Measurements from ENCODE around the gene OSBPL7. TPM values are rescaled to one million over a fixed set of nuclear protein-coding genes. Genes with fewer than 3 reads are reported as not detected.
A peak's percentile ranks its signal among the peaks of the same experiment; 100 is the strongest.

The OSBPL7 gene
- total and polyA plus RNA-seq, 4 donors, result 8.9 to 21.1 (median 15.4) TPM

DNA sequence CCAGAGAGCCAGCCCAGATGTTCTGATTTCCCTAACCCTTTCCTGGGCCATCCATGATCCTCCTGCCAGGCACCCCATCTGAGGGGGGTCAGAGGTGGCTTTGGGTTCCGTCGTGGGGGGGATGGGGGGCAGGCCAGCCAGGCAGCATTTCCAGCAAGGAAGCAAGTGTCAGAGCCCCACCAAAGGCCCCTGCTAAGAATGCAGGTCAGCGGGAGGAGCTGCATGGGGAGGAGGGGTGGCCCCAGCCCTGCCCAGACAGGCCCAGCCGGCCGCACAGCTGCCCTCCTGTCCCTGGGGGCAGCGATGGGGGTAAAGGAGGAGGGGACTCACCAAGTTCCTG lies 21.8 kb upstream of the OSBPL7 start:
- ATAC-seq (ENCODE audit: low FRiP score), result no peak
- intact Hi-C loops (cut with DNase I), result loop anchor here (5.0 kb wide), 2 partner anchors 129 to 179 kb away; partner anchors contain the start of gene CDK5RAP3 (in 2 of the 2)
- DNase-seq, result no peak
- H3K36me3 ChIP-seq (ENCODE audit: control insufficient read depth in 1 of 2, insufficient read depth in 2 of 2, low read length in 1 of 2), result no peaks in the 10 kb centered on the region
- no peak overlapping the region for H3K4me3 ChIP-seq (ENCODE audit: low read length in 2 of 2)
- H3K9me3 ChIP-seq (ENCODE audit: control insufficient read depth, low read length), result no peaks in the 10 kb centered on the region
- H3K4me1 ChIP-seq (ENCODE audit: control insufficient read depth in 1 of 2, insufficient read depth in 2 of 2, low read length in 2 of 2), result no peaks in the 10 kb centered on the region
- H3K27ac ChIP-seq (ENCODE audit: low read depth in 1 of 2, low read length in 2 of 2), result no peak overlapping the region
- no peaks in the 10 kb centered on the region for H3K27me3 ChIP-seq (ENCODE audit: control insufficient read depth in 1 of 2, insufficient read depth in 2 of 2, low read length in 1 of 2)
- 17 to 21% methylated on average over 6 of the region's 6 CpGs for WGBS, 2 donors

GRCh38 chr17:47841488-47842291 lies 20.1 kb upstream of the OSBPL7 start:
- WGBS, 2 donors, result 64 to 68% methylated on average over 16 of the region's 16 CpGs
- H3K4me3 ChIP-seq (ENCODE audit: low read length in 2 of 2), result no peak overlapping the region
- H3K9me3 ChIP-seq (ENCODE audit: control insufficient read depth, low read length), result no peaks in the 10 kb centered on the region
- DNase-seq (no peak), ATAC-seq (ENCODE audit: low FRiP score) (no peak)
- no peaks in the 10 kb centered on the region for H3K4me1 ChIP-seq (ENCODE audit: control insufficient read depth in 1 of 2, insufficient read depth in 2 of 2, low read length in 2 of 2)
- H3K27me3 ChIP-seq (ENCODE audit: control insufficient read depth in 1 of 2, insufficient read depth in 2 of 2, low read length in 1 of 2), result no peaks in the 10 kb centered on the region
- no peak overlapping the region for H3K27ac ChIP-seq (ENCODE audit: low read depth in 1 of 2, low read length in 2 of 2)
- intact Hi-C loops (cut with DNase I), result loop anchor here (1.0 to 5.0 kb wide), 5 partner anchors 47 to 181 kb away; partner anchors contain the start of gene CDK5RAP3 (in 2 of the 2)
- no peaks in the 10 kb centered on the region for H3K36me3 ChIP-seq (ENCODE audit: control insufficient read depth in 1 of 2, insufficient read depth in 2 of 2, low read length in 1 of 2)

GRCh38 chr17:47840742-47841487 lies 19.3 kb upstream of the OSBPL7 start, which contains the start of gene SCRN2:
Gene SCRN2, minus strand, starts transcription at chr17:47841273. Its CDS starts 430 bp downstream, at chr17:47840843.
- Histone ChIP-seq H3K36me3 (ENCODE audit: control insufficient read depth in 1 of 2, insufficient read depth in 2 of 2, low read length in 1 of 2) (no peaks in the 10 kb centered on the region), H3K4me1 (ENCODE audit: control insufficient read depth in 1 of 2, insufficient read depth in 2 of 2, low read length in 2 of 2) (no peaks in the 10 kb centered on the region), H3K9me3 (ENCODE audit: control insufficient read depth, low read length) (no peaks in the 10 kb centered on the region), H3K27me3 (ENCODE audit: control insufficient read depth in 1 of 2, insufficient read depth in 2 of 2, low read length in 1 of 2) (no peaks in the 10 kb centered on the region), H3K27ac (ENCODE audit: low read depth in 1 of 2, low read length in 2 of 2) (no peak within 1 kb of the TSS), H3K4me3 (ENCODE audit: low read length in 2 of 2) (peak within 1 kb of the TSS; percentile 36 to 54)
- WGBS, 2 donors, result 0% methylated on average over 54 to 55 of the region's 55 CpGs
- ATAC-seq (ENCODE audit: low FRiP score) (peak; percentile 95), DNase-seq (peak; percentile 92 to 96)
- intact Hi-C loops (cut with DNase I), result loop anchor here (1.0 to 5.0 kb wide), 5 partner anchors 48 to 181 kb away; partner anchors contain the start of gene CDK5RAP3 (in 2 of the 2)

GRCh38 chr17:47840001-47840741 lies 18.6 kb upstream of the OSBPL7 start:
- intact Hi-C loops (cut with DNase I), result loop anchor here (2.0 to 5.0 kb wide), 4 partner anchors 49 to 182 kb away; partner anchors contain the start of gene CDK5RAP3 (in 2 of the 2)
- ATAC-seq (ENCODE audit: low FRiP score) (no peak), DNase-seq (no peak)
- H3K36me3 ChIP-seq (ENCODE audit: control insufficient read depth in 1 of 2, insufficient read depth in 2 of 2, low read length in 1 of 2), result no peaks in the 10 kb centered on the region
- no peaks in the 10 kb centered on the region for H3K4me1 ChIP-seq (ENCODE audit: control insufficient read depth in 1 of 2, insufficient read depth in 2 of 2, low read length in 2 of 2)
- 43 to 44% methylated on average over 17 of the region's 17 CpGs for WGBS, 2 donors
- H3K27ac ChIP-seq (ENCODE audit: low read depth in 1 of 2, low read length in 2 of 2), result no peak overlapping the region
- H3K4me3 ChIP-seq (ENCODE audit: low read length in 2 of 2), result peak overlapping the region; percentile 36 to 54
- H3K27me3 ChIP-seq (ENCODE audit: control insufficient read depth in 1 of 2, insufficient read depth in 2 of 2, low read length in 1 of 2), result no peaks in the 10 kb centered on the region
- H3K9me3 ChIP-seq (ENCODE audit: control insufficient read depth, low read length), result no peaks in the 10 kb centered on the region

GRCh38 chr17:47839071-47839470 lies 17.5 kb upstream of the OSBPL7 start:
- 85 to 89% methylated on average over 5 of the region's 5 CpGs for WGBS, 2 donors
- Histone ChIP-seq H3K27ac (ENCODE audit: low read depth in 1 of 2, low read length in 2 of 2) (no peak overlapping the region), H3K36me3 (ENCODE audit: control insufficient read depth in 1 of 2, insufficient read depth in 2 of 2, low read length in 1 of 2) (no peaks in the 10 kb centered on the region), H3K27me3 (ENCODE audit: control insufficient read depth in 1 of 2, insufficient read depth in 2 of 2, low read length in 1 of 2) (no peaks in the 10 kb centered on the region), H3K4me1 (ENCODE audit: control insufficient read depth in 1 of 2, insufficient read depth in 2 of 2, low read length in 2 of 2) (no peaks in the 10 kb centered on the region), H3K9me3 (ENCODE audit: control insufficient read depth, low read length) (no peaks in the 10 kb centered on the region), H3K4me3 (ENCODE audit: low read length in 2 of 2) (no peak overlapping the region)
- no peak for DNase-seq
- no peak for ATAC-seq (ENCODE audit: low FRiP score)
- intact Hi-C loops (cut with DNase I), result no loop called here

- Histone ChIP-seq H3K4me3 (ENCODE audit: low read length in 2 of 2) (no peak overlapping the region), H3K9me3 (ENCODE audit: control insufficient read depth, low read length) (no peaks in the 10 kb centered on the region), H3K4me1 (ENCODE audit: control insufficient read depth in 1 of 2, insufficient read depth in 2 of 2, low read length in 2 of 2) (no peaks in the 10 kb centered on the region), H3K27ac (ENCODE audit: low read depth in 1 of 2, low read length in 2 of 2) (no peak overlapping the region), H3K36me3 (ENCODE audit: control insufficient read depth in 1 of 2, insufficient read depth in 2 of 2, low read length in 1 of 2) (no peaks in the 10 kb centered on the region), H3K27me3 (ENCODE audit: control insufficient read depth in 1 of 2, insufficient read depth in 2 of 2, low read length in 1 of 2) (no peaks in the 10 kb centered on the region)
- intact Hi-C loops (cut with DNase I), result no loop called here
- WGBS, 2 donors, result 88 to 89% methylated on average over 13 of the region's 13 CpGs
- no peak for ATAC-seq (ENCODE audit: low FRiP score)
- no peak for DNase-seq
These were observed 17.0 kb upstream of the OSBPL7 start for GRCh38 chr17:47838636-47839035.

- 71 to 77% methylated on average over 13 of the region's 13 CpGs for WGBS, 2 donors
- no peak overlapping the region for H3K27ac ChIP-seq (ENCODE audit: low read depth in 1 of 2, low read length in 2 of 2)
- no peaks in the 10 kb centered on the region for H3K4me1 ChIP-seq (ENCODE audit: control insufficient read depth in 1 of 2, insufficient read depth in 2 of 2, low read length in 2 of 2)
- no peak overlapping the region for H3K4me3 ChIP-seq (ENCODE audit: low read length in 2 of 2)
- no peaks in the 10 kb centered on the region for H3K9me3 ChIP-seq (ENCODE audit: control insufficient read depth, low read length)
- DNase-seq, result no peak
- intact Hi-C loops (cut with DNase I), result no loop called here
- H3K27me3 ChIP-seq (ENCODE audit: control insufficient read depth in 1 of 2, insufficient read depth in 2 of 2, low read length in 1 of 2), result no peaks in the 10 kb centered on the region
- ATAC-seq (ENCODE audit: low FRiP score), result no peak
- H3K36me3 ChIP-seq (ENCODE audit: control insufficient read depth in 1 of 2, insufficient read depth in 2 of 2, low read length in 1 of 2), result no peaks in the 10 kb centered on the region
These were observed 15.9 kb upstream of the OSBPL7 start for GRCh38 chr17:47837401-47838039.

GRCh38 chr17:47836601-47837000 lies 15.0 kb upstream of the OSBPL7 start:
- H3K27me3 ChIP-seq (ENCODE audit: control insufficient read depth in 1 of 2, insufficient read depth in 2 of 2, low read length in 1 of 2), result no peaks in the 10 kb centered on the region
- DNase-seq, result no peak
- no peaks in the 10 kb centered on the region for H3K9me3 ChIP-seq (ENCODE audit: control insufficient read depth, low read length)
- H3K4me1 ChIP-seq (ENCODE audit: control insufficient read depth in 1 of 2, insufficient read depth in 2 of 2, low read length in 2 of 2), result peaks cover 0 to 4% of the 10 kb centered on the region in 2 donors
- intact Hi-C loops (cut with DNase I), result no loop called here
- no peak for ATAC-seq (ENCODE audit: low FRiP score)
- no peak overlapping the region for H3K4me3 ChIP-seq (ENCODE audit: low read length in 2 of 2)
- WGBS, 2 donors, result 73 to 77% methylated on average over 5 to 6 of the region's 6 CpGs
- no peaks in the 10 kb centered on the region for H3K36me3 ChIP-seq (ENCODE audit: control insufficient read depth in 1 of 2, insufficient read depth in 2 of 2, low read length in 1 of 2)
- H3K27ac ChIP-seq (ENCODE audit: low read depth in 1 of 2, low read length in 2 of 2), result no peak overlapping the region
